AG04450 (cell line): ENCODE results near the gene CASR. TPM values are rescaled to one million over a fixed set of nuclear protein-coding genes. Genes with fewer than 3 reads are reported as not detected.
"Not testable (repeated sequence)": the region's sequence is repeated elsewhere in the genome, so short reads cannot be mapped to it uniquely, and the experiment has no call there.

ENCODE experiments used
- CTCF ChIA-PET: fragments of 300-600, 350-600 bp; formaldehyde crosslinking; extraction: SDS; loops from one replicate; lab custom pipeline; 2022; ENCODE audit warnings: antibody characterized with exemption, inconsistent platforms; lab: Charles Lee
- POLR2A ChIA-PET: fragments of 350-600 bp; formaldehyde crosslinking; extraction: SDS; loops from one replicate; lab custom pipeline; 2021; ENCODE audit warnings: antibody characterized with exemption, inconsistent platforms; lab: Yijun Ruan, JAX
- DNase-seq: peaks from one replicate; pipeline ENCODE4 v3.0.0-alpha.2; 2011; ENCODE audit warnings: low read depth, low spot score
- H3K27ac ChIP-seq: one replicate; pipeline ENCODE4 v1.5.1; 2012; ENCODE audit warnings: low read depth, low read length, control low read depth
- H3K27me3 ChIP-seq: one replicate; pipeline ENCODE4 v1.6.0; 2012; ENCODE audit warnings: low read length; ENCODE audit not compliant: control insufficient read depth, insufficient read depth
- H3K4me3 ChIP-seq: 2 replicates; pipeline ENCODE4 v1.5.1; 2011; ENCODE audit warnings: mild to moderate bottlenecking, low read depth, low read length, control low read depth
- H3K9me3 ChIP-seq: 2 replicates; pipeline ENCODE4 v1.5.1; 2012; ENCODE audit warnings: low read length; ENCODE audit not compliant: control insufficient read depth, insufficient read depth
- polyA plus RNA-seq: library from polyadenylated mRNA; depleted of rRNA; stranded (reverse); fragments of >200 nt; gene quantifications from 2 replicates; pipeline ENCODE4 v1.2.3, GENCODE V29; 2011
- TF ChIP-seq, protein P1 (sequence below): IDR thresholded peaks from 2 replicates; pipeline ENCODE4 v1.5.1; 2011; ENCODE audit warnings: low read depth, low read length, control low read depth, inconsistent platforms

The CASR gene
- polyA plus RNA-seq, 1 experiment = not detected

DNA sequence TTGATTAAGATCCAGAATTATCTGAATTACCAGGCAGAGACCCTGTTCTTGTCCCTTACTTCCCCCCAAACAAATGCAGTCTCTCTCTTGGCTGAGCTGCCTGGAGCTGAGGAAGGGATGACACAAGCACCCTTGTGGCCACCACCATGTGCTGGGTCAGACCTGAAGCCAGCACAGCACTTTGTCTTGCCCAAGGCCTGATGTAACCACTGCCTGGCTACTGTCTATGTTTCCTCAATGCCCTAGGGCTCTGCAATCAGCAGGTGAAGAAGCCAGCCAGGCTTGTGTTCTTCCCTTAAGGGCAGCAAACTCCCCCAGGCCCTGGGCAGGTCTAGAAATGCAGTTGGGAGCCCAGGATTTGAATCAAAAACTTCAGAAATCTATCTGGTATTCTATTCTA lies 15.8 kb upstream of the CASR start:
- Histone ChIP-seq H3K4me3 (no peak overlapping the region), H3K27ac (no peak overlapping the region), H3K27me3 (no peaks in the 10 kb centered on the region), H3K9me3 (no peaks in the 10 kb centered on the region)
- TF ChIP-seq, protein P1, sequence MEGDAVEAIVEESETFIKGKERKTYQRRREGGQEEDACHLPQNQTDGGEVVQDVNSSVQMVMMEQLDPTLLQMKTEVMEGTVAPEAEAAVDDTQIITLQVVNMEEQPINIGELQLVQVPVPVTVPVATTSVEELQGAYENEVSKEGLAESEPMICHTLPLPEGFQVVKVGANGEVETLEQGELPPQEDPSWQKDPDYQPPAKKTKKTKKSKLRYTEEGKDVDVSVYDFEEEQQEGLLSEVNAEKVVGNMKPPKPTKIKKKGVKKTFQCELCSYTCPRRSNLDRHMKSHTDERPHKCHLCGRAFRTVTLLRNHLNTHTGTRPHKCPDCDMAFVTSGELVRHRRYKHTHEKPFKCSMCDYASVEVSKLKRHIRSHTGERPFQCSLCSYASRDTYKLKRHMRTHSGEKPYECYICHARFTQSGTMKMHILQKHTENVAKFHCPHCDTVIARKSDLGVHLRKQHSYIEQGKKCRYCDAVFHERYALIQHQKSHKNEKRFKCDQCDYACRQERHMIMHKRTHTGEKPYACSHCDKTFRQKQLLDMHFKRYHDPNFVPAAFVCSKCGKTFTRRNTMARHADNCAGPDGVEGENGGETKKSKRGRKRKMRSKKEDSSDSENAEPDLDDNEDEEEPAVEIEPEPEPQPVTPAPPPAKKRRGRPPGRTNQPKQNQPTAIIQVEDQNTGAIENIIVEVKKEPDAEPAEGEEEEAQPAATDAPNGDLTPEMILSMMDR = no peak
- ChIA-PET CTCF (no interaction called here), POLR2A (no interaction called here)
- no peak for DNase-seq

DNA sequence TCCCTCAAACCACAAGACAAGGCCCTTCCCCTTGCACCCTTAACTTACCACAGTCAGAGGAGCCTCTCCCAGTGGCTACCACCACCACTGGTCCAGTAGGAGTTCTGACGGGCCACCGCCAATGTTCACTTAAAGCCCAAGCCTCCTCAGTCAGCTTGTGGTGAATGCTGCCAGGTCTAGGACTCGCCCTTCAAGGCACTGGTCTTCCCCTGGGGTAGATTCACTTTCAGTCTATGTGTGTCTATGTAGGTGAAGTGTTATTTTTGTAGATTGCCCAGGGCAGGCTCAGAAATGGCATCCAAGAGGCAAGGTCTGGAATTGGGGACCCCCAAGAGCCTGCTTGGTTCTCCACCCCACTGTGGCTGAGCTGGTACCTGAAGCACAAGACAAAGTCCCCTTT lies 15.4 kb upstream of the CASR start:
- Histone ChIP-seq H3K27me3 (no peaks in the 10 kb centered on the region), H3K27ac (no peak overlapping the region), H3K9me3 (no peaks in the 10 kb centered on the region), H3K4me3 (no peak overlapping the region)
- POLR2A ChIA-PET = no interaction called here
- CTCF ChIA-PET = no interaction called here
- TF ChIP-seq, protein P1 = no peak
- no peak for DNase-seq

DNA sequence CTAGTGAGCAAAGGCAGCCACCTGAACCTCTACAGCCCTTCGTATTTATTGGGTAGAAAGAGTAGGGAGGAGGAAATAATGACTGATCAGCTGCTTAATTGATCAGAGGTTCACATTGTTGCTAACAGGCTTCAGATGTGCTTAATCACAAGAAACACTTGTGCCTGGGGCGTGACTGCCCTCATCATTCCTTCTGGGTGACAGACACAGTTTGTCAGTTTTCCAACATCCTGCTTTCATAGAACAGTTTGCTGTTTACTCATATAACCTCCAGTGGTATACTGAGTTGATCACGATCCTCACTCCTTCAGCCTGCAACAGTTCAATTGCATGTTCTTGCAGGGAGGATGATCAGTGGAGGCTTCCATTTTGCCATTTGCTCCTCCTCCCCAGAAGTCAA lies 13.6 kb upstream of the CASR start:
- ChIA-PET CTCF (no interaction called here), POLR2A (no interaction called here)
- H3K27me3 ChIP-seq = no peaks in the 10 kb centered on the region
- H3K9me3 ChIP-seq = no peaks in the 10 kb centered on the region
- TF ChIP-seq, protein P1 = no peak
- H3K4me3 ChIP-seq = no peak overlapping the region
- no peak for DNase-seq
- no peak overlapping the region for H3K27ac ChIP-seq

DNA sequence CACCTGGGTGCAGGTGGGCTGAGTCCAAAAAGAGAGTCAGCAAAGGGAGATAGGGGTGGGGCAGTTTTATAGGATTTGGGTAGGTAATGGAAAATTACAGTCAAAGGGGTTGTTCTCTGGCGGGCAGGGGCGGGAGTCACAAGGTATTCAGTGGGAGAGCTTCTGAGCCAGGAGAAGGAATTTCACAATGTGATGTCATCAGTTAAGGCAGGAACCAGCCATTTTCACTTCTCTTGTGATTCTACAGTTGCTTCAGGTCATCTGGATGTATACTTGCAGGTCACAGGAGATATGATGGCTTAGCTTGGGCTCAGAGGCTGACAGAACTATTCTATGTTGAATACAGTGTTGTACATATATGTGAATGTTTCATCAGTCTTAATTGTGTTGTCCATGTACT lies 12.1 kb upstream of the CASR start:
- H3K4me3 ChIP-seq, POLR2A ChIA-PET, H3K27me3 ChIP-seq, H3K27ac ChIP-seq, DNase-seq, CTCF ChIA-PET, H3K9me3 ChIP-seq: not testable (repeated sequence)

DNA sequence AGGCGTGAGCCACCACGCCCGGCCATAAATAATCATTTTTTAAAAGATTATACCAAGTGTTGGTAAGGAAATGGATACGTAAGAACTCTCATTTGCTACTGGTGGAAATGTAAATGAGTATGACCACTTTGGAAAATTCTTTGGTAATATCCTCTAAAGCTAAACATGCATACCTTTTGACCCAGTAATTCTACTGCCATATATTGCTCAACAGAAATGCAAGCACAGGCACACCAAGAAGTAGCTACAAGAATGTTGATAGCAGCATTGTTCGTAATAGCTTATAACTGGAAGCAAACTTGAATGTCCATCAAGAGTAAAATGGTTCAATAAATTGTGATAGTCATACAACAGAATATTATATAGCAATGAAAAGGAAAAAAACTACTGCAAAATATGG lies 4.8 kb upstream of the CASR start:
- TF ChIP-seq, protein P1 = no peak
- H3K9me3 ChIP-seq = no peaks in the 10 kb centered on the region; the same call in 1 of the 2 replicates
- ChIA-PET CTCF (no interaction called here), POLR2A (no interaction called here)
- no peak overlapping the region for H3K4me3 ChIP-seq
- no peak for DNase-seq
- no peak overlapping the region for H3K27ac ChIP-seq
- H3K27me3 ChIP-seq = peaks cover 6% of the 10 kb centered on the region
